Measurements from ENCODE around the gene MYCBP2.

MYCBP2 gene

GRCh38 chr13:77002590-77003190 lies 324.2 kb downstream of the MYCBP2 start:
- peaks cover 32% of the 10 kb centered on the region for H3K36me3 Mint-ChIP-seq (ENCODE audit: low read depth)
- H3K27ac Mint-ChIP-seq: peak overlapping the region; percentile 16
- no peak for DNase-seq
- H3K4me3 Mint-ChIP-seq: no peak overlapping the region
- H3K9me3 Mint-ChIP-seq: no peaks in the 10 kb centered on the region
- H3K4me1 Mint-ChIP-seq: peaks cover 5% of the 10 kb centered on the region
- H3K27me3 Mint-ChIP-seq (ENCODE audit: low read depth, poor library complexity): no peaks in the 10 kb centered on the region
- TF ChIP-seq, protein P1, sequence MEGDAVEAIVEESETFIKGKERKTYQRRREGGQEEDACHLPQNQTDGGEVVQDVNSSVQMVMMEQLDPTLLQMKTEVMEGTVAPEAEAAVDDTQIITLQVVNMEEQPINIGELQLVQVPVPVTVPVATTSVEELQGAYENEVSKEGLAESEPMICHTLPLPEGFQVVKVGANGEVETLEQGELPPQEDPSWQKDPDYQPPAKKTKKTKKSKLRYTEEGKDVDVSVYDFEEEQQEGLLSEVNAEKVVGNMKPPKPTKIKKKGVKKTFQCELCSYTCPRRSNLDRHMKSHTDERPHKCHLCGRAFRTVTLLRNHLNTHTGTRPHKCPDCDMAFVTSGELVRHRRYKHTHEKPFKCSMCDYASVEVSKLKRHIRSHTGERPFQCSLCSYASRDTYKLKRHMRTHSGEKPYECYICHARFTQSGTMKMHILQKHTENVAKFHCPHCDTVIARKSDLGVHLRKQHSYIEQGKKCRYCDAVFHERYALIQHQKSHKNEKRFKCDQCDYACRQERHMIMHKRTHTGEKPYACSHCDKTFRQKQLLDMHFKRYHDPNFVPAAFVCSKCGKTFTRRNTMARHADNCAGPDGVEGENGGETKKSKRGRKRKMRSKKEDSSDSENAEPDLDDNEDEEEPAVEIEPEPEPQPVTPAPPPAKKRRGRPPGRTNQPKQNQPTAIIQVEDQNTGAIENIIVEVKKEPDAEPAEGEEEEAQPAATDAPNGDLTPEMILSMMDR (IDR thresholded peaks at IDR 0.05): peak; percentile 56

DNA sequence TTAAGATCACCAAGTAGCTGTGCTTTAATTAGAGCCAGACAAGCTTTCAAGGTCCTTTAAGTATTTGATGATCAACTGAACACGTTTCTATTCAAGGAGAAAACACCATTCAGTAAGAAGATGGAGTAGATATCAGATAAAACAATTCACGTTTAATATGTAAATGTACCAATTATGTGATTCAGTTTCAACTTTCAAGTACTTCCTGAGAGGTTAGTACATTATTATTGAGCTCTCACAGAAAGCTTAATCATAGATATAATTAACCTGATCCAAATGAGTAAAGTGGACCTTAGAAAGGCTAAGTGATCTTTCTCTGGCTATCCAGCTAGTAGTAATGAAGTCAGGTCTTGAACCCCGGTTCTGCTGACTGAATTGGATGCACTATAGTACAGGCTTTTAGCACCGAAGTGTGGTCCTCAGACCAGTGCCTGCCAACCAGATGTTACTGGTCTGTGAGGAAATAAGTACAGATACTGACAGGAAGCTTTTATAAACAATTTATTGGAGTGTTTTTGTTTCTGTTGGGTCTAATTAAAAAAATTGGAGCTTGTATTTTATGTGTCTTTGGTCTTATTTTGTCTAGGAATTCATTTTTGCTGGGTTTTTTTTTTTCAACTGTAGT lies 324.8 kb downstream of the MYCBP2 start:
- TF ChIP-seq, protein P1 (IDR thresholded peaks at IDR 0.05): no peak
- H3K9me3 Mint-ChIP-seq: no peaks in the 10 kb centered on the region
- no peak for DNase-seq
- H3K4me1 Mint-ChIP-seq: peaks cover 5% of the 10 kb centered on the region
- peaks cover 34% of the 10 kb centered on the region for H3K36me3 Mint-ChIP-seq (ENCODE audit: low read depth)
- no peaks in the 10 kb centered on the region for H3K27me3 Mint-ChIP-seq (ENCODE audit: low read depth, poor library complexity)
- H3K4me3 Mint-ChIP-seq: no peak overlapping the region
- peak overlapping the region; percentile 68 for H3K27ac Mint-ChIP-seq

DNA sequence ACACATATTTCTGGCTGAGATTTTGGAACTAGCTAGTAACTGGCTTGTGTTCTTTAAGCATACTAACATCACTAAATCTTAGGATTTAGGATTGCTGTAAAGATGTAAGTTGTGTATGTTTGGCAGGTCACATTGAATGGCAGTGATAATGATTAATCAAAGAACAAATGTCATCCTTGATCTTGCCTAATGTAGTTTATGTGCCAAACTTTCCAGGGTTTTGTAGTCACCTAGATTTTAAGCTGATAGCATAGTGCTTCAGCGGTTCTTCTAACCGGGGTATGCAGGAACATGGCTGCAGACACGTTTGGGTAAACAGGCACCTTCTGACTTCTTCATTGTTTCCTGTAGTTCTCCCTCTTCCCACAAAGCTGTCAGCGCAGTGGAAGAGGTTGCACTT lies 325.4 kb downstream of the MYCBP2 start:
- H3K27me3 Mint-ChIP-seq (ENCODE audit: low read depth, poor library complexity): no peaks in the 10 kb centered on the region
- H3K36me3 Mint-ChIP-seq (ENCODE audit: low read depth): peaks cover 38% of the 10 kb centered on the region
- TF ChIP-seq, protein P1 (IDR thresholded peaks at IDR 0.05): no peak
- no peak for DNase-seq
- H3K4me3 Mint-ChIP-seq: no peak overlapping the region
- H3K27ac Mint-ChIP-seq: peak overlapping the region; percentile 68
- H3K9me3 Mint-ChIP-seq: no peaks in the 10 kb centered on the region
- peaks cover 5% of the 10 kb centered on the region for H3K4me1 Mint-ChIP-seq

GRCh38 chr13:77000475-77000874 lies 326.4 kb downstream of the MYCBP2 start:
- H3K36me3 Mint-ChIP-seq (ENCODE audit: low read depth): peaks cover 42% of the 10 kb centered on the region
- H3K27me3 Mint-ChIP-seq (ENCODE audit: low read depth, poor library complexity): no peaks in the 10 kb centered on the region
- DNase-seq: no peak
- TF ChIP-seq, protein P1 (IDR thresholded peaks at IDR 0.05): no peak
- no peaks in the 10 kb centered on the region for H3K9me3 Mint-ChIP-seq
- no peak overlapping the region for H3K4me3 Mint-ChIP-seq
- H3K27ac Mint-ChIP-seq: no peak overlapping the region
- H3K4me1 Mint-ChIP-seq: peaks cover 5% of the 10 kb centered on the region
